HCT116 (cell line): ENCODE measurements around the gene EPHA6. TPM values are rescaled to one million over a fixed set of nuclear protein-coding genes. Genes with fewer than 3 reads are reported as not detected.

Experiments used
- ATAC-seq: fragments of 200-7000 bp; cut with Tn5 transposase; 2 replicates; pipeline ENCODE4 v1.9.1; 2020; ENCODE audit warnings: mild to moderate bottlenecking, moderate library complexity
- BruUV-seq: library from RNA; stranded (reverse); fragments of 400-500 nt; replicated peaks from 2 replicates; lab custom pipeline; 2021; lab: Mats Ljungman, UMichigan
- CTCF ChIA-PET: fragments of 300-600 bp; sonication (Branson Sonifier 250); formaldehyde crosslinking; loops from one replicate; lab custom pipeline; 2021; ENCODE audit warnings: antibody characterized with exemption; lab: Charles Lee
- POLR2A ChIA-PET: fragments of 300-600, 350-600 bp; sonication (Branson Sonifier 250); formaldehyde crosslinking; loops from one replicate; lab custom pipeline; 2021; ENCODE audit warnings: antibody characterized with exemption; lab: Charles Lee
- RAD21 ChIA-PET, 2 experiments: fragments of 300-600 bp; sonication (Branson Sonifier 250); formaldehyde crosslinking; loops; one replicate each; lab custom pipeline; 2023; ENCODE audit warnings: low total read pairs in 2 of 2; ENCODE audit not compliant: uncharacterized antibody in 2 of 2, unreplicated experiment in 2 of 2, low non-redundant PET in 1 of 2; lab: Charles Lee
- DNase-seq: peaks from one replicate; pipeline ENCODE4 v3.0.0-alpha.2; 2010; ENCODE audit warnings: low read depth, low spot score
- H2AFZ ChIP-seq: fragments of 200-600 bp; shearing (Covaris generic), sonication (generic); 2 replicates; pipeline ENCODE4 v1.6.1; 2017; ENCODE audit warnings: low read depth, mixed run types, mixed read lengths, antibody characterized with exemption, low read length; ENCODE audit not compliant: poor library complexity, severe bottlenecking
- H3K27ac ChIP-seq: 2 replicates; pipeline ENCODE4 v1.5.1; 2012; ENCODE audit warnings: low read depth, low read length
- H3K27me3 ChIP-seq: fragments of 200-600 bp; sonication (generic); 2 replicates; pipeline ENCODE4 v1.6.1; 2016; ENCODE audit warnings: mixed run types, low read length, mixed read lengths; ENCODE audit not compliant: insufficient read depth
- H3K36me3 ChIP-seq, 2 experiments: fragments of 200-500 bp in 1 of 2; fragments of 200-600 bp in 1 of 2; sonication (Bioruptor generic) in 1 of 2; sonication (generic) in 1 of 2; 2 replicates each; pipeline versions ENCODE4 v1.5.1 to v1.6.1; 2014 to 2016; ENCODE audit warnings: low read length in 2 of 2, inconsistent platforms in 1 of 2, mixed read lengths in 1 of 2, mixed run types in 1 of 2; ENCODE audit not compliant: insufficient read depth in 2 of 2, control insufficient read depth in 1 of 2
- H3K4me1 ChIP-seq, 2 experiments: fragments of 200-600 bp in 1 of 2; sonication (generic) in 1 of 2; 2 replicates each; pipeline versions ENCODE4 v1.5.1 to v1.6.1; 2012 to 2017; ENCODE audit warnings: low read length in 2 of 2, inconsistent platforms in 1 of 2, mild to moderate bottlenecking in 1 of 2, mixed read lengths in 1 of 2, mixed run types in 1 of 2, moderate library complexity in 1 of 2; ENCODE audit not compliant: insufficient read depth in 2 of 2, control insufficient read depth in 1 of 2
- H3K4me2 ChIP-seq: fragments of 200-600 bp; sonication (generic); 2 replicates; pipeline ENCODE4 v1.6.1; 2017; ENCODE audit warnings: mixed run types, low read length, mixed read lengths
- H3K4me3 ChIP-seq, 2 experiments: fragments of 200-600 bp in 1 of 2; sonication (generic) in 1 of 2; replicated peaks in 1 of 2; 2 replicates each; pipeline ENCODE4 v1.5.1; 2011 to 2016; ENCODE audit warnings: low read length in 2 of 2, control low read depth in 1 of 2, low read depth in 1 of 2, mild to moderate bottlenecking in 1 of 2, mixed read lengths in 1 of 2, mixed run types in 1 of 2
- H3K79me2 ChIP-seq: fragments of 200-600 bp; sonication (generic); 2 replicates; pipeline ENCODE4 v1.6.1; 2017; ENCODE audit warnings: mild to moderate bottlenecking, mixed run types, low read length, moderate library complexity, mixed read lengths; ENCODE audit not compliant: insufficient read depth
- H3K9ac ChIP-seq: fragments of 200-600 bp; sonication (generic); 2 replicates; pipeline ENCODE4 v1.6.1; 2016; ENCODE audit warnings: low read length, mixed read lengths
- H3K9me2 ChIP-seq: fragments of 200-600 bp; sonication (generic), shearing (Covaris generic); 2 replicates; pipeline ENCODE4 v1.6.1; 2017; ENCODE audit warnings: mixed run types, mild to moderate bottlenecking, moderate library complexity; ENCODE audit not compliant: insufficient read depth
- H3K9me3 ChIP-seq, 2 experiments: fragments of 200-500 bp in 1 of 2; fragments of 200-600 bp in 1 of 2; sonication (Bioruptor generic) in 1 of 2; sonication (generic) in 1 of 2; 2 replicates each; pipeline ENCODE4 v1.6.1; 2014 to 2017; ENCODE audit warnings: low read length in 2 of 2, mixed read lengths in 2 of 2, inconsistent platforms in 1 of 2, low read depth in 1 of 2, mild to moderate bottlenecking in 1 of 2, mixed run types in 1 of 2, moderate library complexity in 1 of 2; ENCODE audit not compliant: control insufficient read depth in 1 of 2, insufficient read depth in 1 of 2
- H4K20me1 ChIP-seq: fragments of 200-600 bp; sonication (generic), shearing (Covaris generic); 2 replicates; pipeline ENCODE4 v1.6.1; 2017; ENCODE audit warnings: mixed run types, mild to moderate bottlenecking, moderate library complexity; ENCODE audit not compliant: insufficient read depth
- ELF1 ChIP-seq: IDR thresholded peaks from 2 replicates; pipeline ENCODE4 v1.6.1; 2012; ENCODE audit warnings: low read depth, borderline replicate concordance
- EZH2 ChIP-seq: fragments of 200-600 bp; sonication (generic); IDR thresholded peaks from 2 replicates; pipeline ENCODE4 v1.6.1; 2017; ENCODE audit warnings: antibody characterized with exemption, mixed run types
- EZH2phosphoT487 ChIP-seq: fragments of 200-600 bp; IDR thresholded peaks from 2 replicates; pipeline ENCODE4 v1.6.1; 2018; ENCODE audit warnings: antibody characterized with exemption, borderline replicate concordance
- POLR2AphosphoS5 ChIP-seq: IDR thresholded peaks from 2 replicates; pipeline ENCODE4 v1.6.1; 2011; ENCODE audit warnings: mild to moderate bottlenecking, low read depth, low read length, moderate library complexity
- SRF ChIP-seq: IDR thresholded peaks from 2 replicates; pipeline ENCODE4 v1.6.1; 2012; ENCODE audit warnings: low read depth
- ZNF274 ChIP-seq: fragments of 200-500 bp; sonication (Bioruptor generic); IDR thresholded peaks from 2 replicates; pipeline ENCODE4 v1.6.1; 2014; ENCODE audit warnings: mild to moderate bottlenecking, low read depth, low read length, inconsistent platforms
- intact Hi-C: fragments of 100-400 bp; cut with micrococcal nuclease; formaldehyde crosslinking; loops from 2 replicates; pipeline ENCODE4 v1.10.0; 2022
- total RNA-seq: library from RNA; stranded (reverse); gene quantifications from one replicate; pipeline ENCODE4 v1.2.1, GENCODE V29; 2021; ENCODE audit not compliant: unreplicated experiment
- TF ChIP-seq, protein P1 (sequence below): IDR thresholded peaks from 2 replicates; pipeline ENCODE4 v1.6.1; 2012; ENCODE audit warnings: low read depth
- TF ChIP-seq, protein P2 (sequence below): IDR thresholded peaks from 2 replicates; pipeline ENCODE4 v1.6.1; 2011; ENCODE audit warnings: mild to moderate bottlenecking, low read length, moderate library complexity; ENCODE audit not compliant: insufficient replicate concordance; ENCODE audit errors: extremely low read depth
- TF ChIP-seq, protein P3 (sequence below), 3 experiments: fragments of 200-600 bp in 1 of 3; sonication (generic) in 1 of 3; IDR thresholded peaks in 2 of 3; conservative IDR thresholded peaks in 1 of 3; 2 replicates each; pipeline ENCODE4 v1.5.1; 2012 to 2017; ENCODE audit warnings: low read depth in 2 of 3, low read length in 2 of 3, antibody characterized with exemption in 1 of 3, borderline replicate concordance in 1 of 3, control low read depth in 1 of 3, mild to moderate bottlenecking in 1 of 3, mixed read lengths in 1 of 3, mixed run types in 1 of 3, moderate library complexity in 1 of 3; ENCODE audit not compliant: insufficient read depth in 1 of 3

Gene EPHA6
- total RNA-seq, 1 experiment from 2014 or later, result not detected

DNA sequence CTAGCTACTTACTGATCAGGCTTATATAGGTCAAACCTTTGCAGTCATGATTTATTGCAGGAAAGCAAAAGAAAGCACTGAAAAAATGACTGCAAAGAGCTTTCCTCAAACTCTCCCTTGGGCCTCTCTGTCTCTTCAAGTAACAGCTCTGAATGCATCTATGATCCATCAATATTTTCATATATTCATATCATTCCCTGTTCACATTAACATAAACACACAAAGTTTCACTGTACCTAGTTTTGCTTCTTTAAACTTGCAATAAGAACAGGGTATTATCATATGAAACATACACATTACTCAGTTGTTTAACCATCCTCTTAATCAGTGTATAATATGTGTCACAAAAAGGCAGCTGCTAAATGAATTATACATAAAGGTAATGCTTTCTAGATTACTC lies 842.2 kb downstream of the EPHA6 start:
- no TSS peak for BruUV-seq
- TF ChIP-seq SRF (no peak), EZH2 (no peak), ELF1 (no peak), POLR2AphosphoS5 (no peak), EZH2phosphoT487 (no peak), ZNF274 (no peak)
- TF ChIP-seq, protein P1, sequence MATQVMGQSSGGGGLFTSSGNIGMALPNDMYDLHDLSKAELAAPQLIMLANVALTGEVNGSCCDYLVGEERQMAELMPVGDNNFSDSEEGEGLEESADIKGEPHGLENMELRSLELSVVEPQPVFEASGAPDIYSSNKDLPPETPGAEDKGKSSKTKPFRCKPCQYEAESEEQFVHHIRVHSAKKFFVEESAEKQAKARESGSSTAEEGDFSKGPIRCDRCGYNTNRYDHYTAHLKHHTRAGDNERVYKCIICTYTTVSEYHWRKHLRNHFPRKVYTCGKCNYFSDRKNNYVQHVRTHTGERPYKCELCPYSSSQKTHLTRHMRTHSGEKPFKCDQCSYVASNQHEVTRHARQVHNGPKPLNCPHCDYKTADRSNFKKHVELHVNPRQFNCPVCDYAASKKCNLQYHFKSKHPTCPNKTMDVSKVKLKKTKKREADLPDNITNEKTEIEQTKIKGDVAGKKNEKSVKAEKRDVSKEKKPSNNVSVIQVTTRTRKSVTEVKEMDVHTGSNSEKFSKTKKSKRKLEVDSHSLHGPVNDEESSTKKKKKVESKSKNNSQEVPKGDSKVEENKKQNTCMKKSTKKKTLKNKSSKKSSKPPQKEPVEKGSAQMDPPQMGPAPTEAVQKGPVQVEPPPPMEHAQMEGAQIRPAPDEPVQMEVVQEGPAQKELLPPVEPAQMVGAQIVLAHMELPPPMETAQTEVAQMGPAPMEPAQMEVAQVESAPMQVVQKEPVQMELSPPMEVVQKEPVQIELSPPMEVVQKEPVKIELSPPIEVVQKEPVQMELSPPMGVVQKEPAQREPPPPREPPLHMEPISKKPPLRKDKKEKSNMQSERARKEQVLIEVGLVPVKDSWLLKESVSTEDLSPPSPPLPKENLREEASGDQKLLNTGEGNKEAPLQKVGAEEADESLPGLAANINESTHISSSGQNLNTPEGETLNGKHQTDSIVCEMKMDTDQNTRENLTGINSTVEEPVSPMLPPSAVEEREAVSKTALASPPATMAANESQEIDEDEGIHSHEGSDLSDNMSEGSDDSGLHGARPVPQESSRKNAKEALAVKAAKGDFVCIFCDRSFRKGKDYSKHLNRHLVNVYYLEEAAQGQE, result no peak
- TF ChIP-seq, protein P2, sequence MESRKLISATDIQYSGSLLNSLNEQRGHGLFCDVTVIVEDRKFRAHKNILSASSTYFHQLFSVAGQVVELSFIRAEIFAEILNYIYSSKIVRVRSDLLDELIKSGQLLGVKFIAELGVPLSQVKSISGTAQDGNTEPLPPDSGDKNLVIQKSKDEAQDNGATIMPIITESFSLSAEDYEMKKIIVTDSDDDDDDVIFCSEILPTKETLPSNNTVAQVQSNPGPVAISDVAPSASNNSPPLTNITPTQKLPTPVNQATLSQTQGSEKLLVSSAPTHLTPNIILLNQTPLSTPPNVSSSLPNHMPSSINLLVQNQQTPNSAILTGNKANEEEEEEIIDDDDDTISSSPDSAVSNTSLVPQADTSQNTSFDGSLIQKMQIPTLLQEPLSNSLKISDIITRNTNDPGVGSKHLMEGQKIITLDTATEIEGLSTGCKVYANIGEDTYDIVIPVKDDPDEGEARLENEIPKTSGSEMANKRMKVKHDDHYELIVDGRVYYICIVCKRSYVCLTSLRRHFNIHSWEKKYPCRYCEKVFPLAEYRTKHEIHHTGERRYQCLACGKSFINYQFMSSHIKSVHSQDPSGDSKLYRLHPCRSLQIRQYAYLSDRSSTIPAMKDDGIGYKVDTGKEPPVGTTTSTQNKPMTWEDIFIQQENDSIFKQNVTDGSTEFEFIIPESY, result no peak
- TF ChIP-seq, protein P3, sequence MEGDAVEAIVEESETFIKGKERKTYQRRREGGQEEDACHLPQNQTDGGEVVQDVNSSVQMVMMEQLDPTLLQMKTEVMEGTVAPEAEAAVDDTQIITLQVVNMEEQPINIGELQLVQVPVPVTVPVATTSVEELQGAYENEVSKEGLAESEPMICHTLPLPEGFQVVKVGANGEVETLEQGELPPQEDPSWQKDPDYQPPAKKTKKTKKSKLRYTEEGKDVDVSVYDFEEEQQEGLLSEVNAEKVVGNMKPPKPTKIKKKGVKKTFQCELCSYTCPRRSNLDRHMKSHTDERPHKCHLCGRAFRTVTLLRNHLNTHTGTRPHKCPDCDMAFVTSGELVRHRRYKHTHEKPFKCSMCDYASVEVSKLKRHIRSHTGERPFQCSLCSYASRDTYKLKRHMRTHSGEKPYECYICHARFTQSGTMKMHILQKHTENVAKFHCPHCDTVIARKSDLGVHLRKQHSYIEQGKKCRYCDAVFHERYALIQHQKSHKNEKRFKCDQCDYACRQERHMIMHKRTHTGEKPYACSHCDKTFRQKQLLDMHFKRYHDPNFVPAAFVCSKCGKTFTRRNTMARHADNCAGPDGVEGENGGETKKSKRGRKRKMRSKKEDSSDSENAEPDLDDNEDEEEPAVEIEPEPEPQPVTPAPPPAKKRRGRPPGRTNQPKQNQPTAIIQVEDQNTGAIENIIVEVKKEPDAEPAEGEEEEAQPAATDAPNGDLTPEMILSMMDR (IDR thresholded peaks at IDR 0.05 in 2 of 3, conservative IDR thresholded peaks at IDR 0.05 in 1 of 3; ENCODE audit: borderline replicate concordance in 1 of 3, insufficient read depth in 1 of 3, low read depth in 2 of 3, low read length in 2 of 3), result no peak
- TF ChIP-seq, all 23 proteins: peak for 0
- ATAC-seq, result no peak
- H3K9ac ChIP-seq, result no peak overlapping the region
- CTCF ChIA-PET, result interaction anchor here (0.8 kb wide), 1 partner anchor 63 kb away, joined by 3 read pairs; no protein-coding TSS in a partner anchor
- POLR2A ChIA-PET, result no interaction called here
- no peaks in the 10 kb centered on the region for H3K27me3 ChIP-seq
- H3K9me2 ChIP-seq, result no peaks in the 10 kb centered on the region
- H3K9me3 ChIP-seq, result no peaks in the 10 kb centered on the region
- no peaks in the 10 kb centered on the region for H4K20me1 ChIP-seq
- no peaks in the 10 kb centered on the region for H3K36me3 ChIP-seq
- H2AFZ ChIP-seq, result no peak overlapping the region
- intact Hi-C loops, result loop anchor here (5.0 kb wide), 2 partner anchors 366 to 794 kb away; no protein-coding TSS in a partner anchor
- no peak overlapping the region for H3K4me2 ChIP-seq
- no peaks in the 10 kb centered on the region for H3K4me1 ChIP-seq
- no peak overlapping the region for H3K27ac ChIP-seq
- RAD21 ChIA-PET, result no interaction called here
- no peak for DNase-seq
- no peaks in the 10 kb centered on the region for H3K79me2 ChIP-seq
- H3K4me3 ChIP-seq, result no peak overlapping the region
